SK-N-SH (cell line): ENCODE measurements around the gene MARCHF3. TPM values are rescaled to one million over a fixed set of nuclear protein-coding genes. Genes with fewer than 3 reads are reported as not detected.

Experiments
- CTCF ChIA-PET: fragments of 300-600, 350-600 bp; formaldehyde crosslinking; extraction: SDS; loops from one replicate; lab custom pipeline; 2021; lab: Yijun Ruan, JAX
- POLR2A ChIA-PET: fragments of 350-600 bp; sonication (Branson Sonifier 250); formaldehyde crosslinking; extraction: SDS; loops from one replicate; lab custom pipeline; 2020; ENCODE audit warnings: antibody characterized with exemption, inconsistent platforms; lab: Yijun Ruan, JAX
- DNase-seq: peaks from one replicate; pipeline ENCODE4 v3.0.0; 2012
- H2AFZ ChIP-seq: fragments of 200-600 bp; sonication (generic); 2 replicates; pipeline ENCODE4 v1.8.1; 2016; ENCODE audit warnings: antibody characterized with exemption, mild to moderate bottlenecking, low read depth
- H3F3A ChIP-seq: fragments of 200-600 bp; sonication (generic); replicated peaks from 2 replicates; pipeline ENCODE3; 2016; ENCODE audit warnings: antibody characterized with exemption, mild to moderate bottlenecking; ENCODE audit not compliant: insufficient read depth
- H3K27ac ChIP-seq, 2 experiments: fragments of 200-500 bp in 1 of 2; fragments of 200-600 bp in 1 of 2; sonication (Bioruptor generic) in 1 of 2; sonication (generic), shearing (Covaris generic) in 1 of 2; 2 replicates each; pipeline versions ENCODE4 v1.5.1 to v1.6.1; 2014 to 2016; ENCODE audit warnings: low read depth in 2 of 2, inconsistent platforms in 1 of 2, low read length in 1 of 2, mild to moderate bottlenecking in 1 of 2, mixed read lengths in 1 of 2
- H3K27me3 ChIP-seq: fragments of 200-600 bp; sonication (generic), shearing (Covaris generic); 2 replicates; pipeline ENCODE4 v1.6.1; 2016; ENCODE audit warnings: mixed run types; ENCODE audit not compliant: insufficient read depth
- H3K36me3 ChIP-seq, 2 experiments: fragments of 200-500 bp in 1 of 2; fragments of 200-600 bp in 1 of 2; sonication (Bioruptor generic) in 1 of 2; sonication (generic) in 1 of 2; replicated peaks in 1 of 2; 2 replicates each; pipeline versions ENCODE3 to v1.5.1; 2014 to 2016; ENCODE audit warnings: low read length in 1 of 2, mild to moderate bottlenecking in 1 of 2; ENCODE audit not compliant: insufficient read depth in 2 of 2, control insufficient read depth in 1 of 2
- H3K4me1 ChIP-seq, 2 experiments: fragments of 200-500 bp in 1 of 2; fragments of 200-600 bp in 1 of 2; sonication (Bioruptor generic) in 1 of 2; sonication (generic), shearing (Covaris generic) in 1 of 2; 2 replicates each; pipeline versions ENCODE4 v1.5.1 to v1.6.1; 2014 to 2016; ENCODE audit warnings: low read depth in 1 of 2, low read length in 1 of 2, mixed run types in 1 of 2; ENCODE audit not compliant: insufficient read depth in 2 of 2, control insufficient read depth in 1 of 2
- H3K4me2 ChIP-seq: fragments of 200-600 bp; sonication (generic), shearing (Covaris generic); 2 replicates; pipeline ENCODE4 v1.6.1; 2017; ENCODE audit warnings: mixed run types
- H3K4me3 ChIP-seq, 2 experiments: fragments of 200-500 bp in 1 of 2; fragments of 200-600 bp in 1 of 2; sonication (Bioruptor generic) in 1 of 2; sonication (generic), shearing (Covaris generic) in 1 of 2; 2 replicates each; pipeline versions ENCODE4 v1.5.1 to v1.8.1; 2014 to 2016; ENCODE audit warnings: low read depth in 2 of 2, inconsistent platforms in 1 of 2, low read length in 1 of 2, mild to moderate bottlenecking in 1 of 2, mixed read lengths in 1 of 2, moderate library complexity in 1 of 2
- H3K79me2 ChIP-seq: fragments of 200-600 bp; sonication (generic); 2 replicates; pipeline ENCODE4 v1.8.1; 2017; ENCODE audit warnings: mild to moderate bottlenecking; ENCODE audit not compliant: insufficient read depth
- H3K9ac ChIP-seq: fragments of 200-600 bp; sonication (generic); 2 replicates; pipeline ENCODE4 v1.6.1; 2017; ENCODE audit warnings: mixed run types
- H3K9me2 ChIP-seq: fragments of 200-600 bp; sonication (generic); 2 replicates; pipeline ENCODE4 v1.6.1; 2017; ENCODE audit warnings: mixed run types
- H3K9me3 ChIP-seq: fragments of 200-600 bp; sonication (generic); 2 replicates; pipeline ENCODE4 v1.6.1; 2017; ENCODE audit warnings: mixed run types, mild to moderate bottlenecking, moderate library complexity
- H4K20me1 ChIP-seq: fragments of 200-600 bp; sonication (generic); 2 replicates; pipeline ENCODE4 v1.6.1; 2017; ENCODE audit warnings: mild to moderate bottlenecking, mixed run types; ENCODE audit not compliant: insufficient read depth
- EP300 ChIP-seq, 2 experiments: IDR thresholded peaks; 2 replicates each; pipeline versions ENCODE4 v1.4.0 to v1.6.1; 2012; ENCODE audit warnings: borderline replicate concordance in 1 of 2, low read depth in 1 of 2, low read length in 1 of 2
- EZH2phosphoT487 ChIP-seq: fragments of 200-600 bp; sonication (generic); IDR thresholded peaks from 2 replicates; pipeline ENCODE4 v1.6.1; 2017; ENCODE audit warnings: low read depth, mixed run types, mild to moderate bottlenecking, antibody characterized with exemption, moderate library complexity, borderline replicate concordance
- FOSL2 ChIP-seq: IDR thresholded peaks from 2 replicates; pipeline ENCODE4 v1.4.0; 2012; ENCODE audit warnings: low read depth, mild to moderate bottlenecking, moderate library complexity, borderline replicate concordance
- MXI1 ChIP-seq: IDR thresholded peaks from 2 replicates; pipeline ENCODE4 v1.6.1; 2012; ENCODE audit warnings: mild to moderate bottlenecking, low read depth, low read length, improper control_type of control experiment
- NRF1 ChIP-seq: IDR thresholded peaks from 2 replicates; pipeline ENCODE4 v1.6.1; 2012; ENCODE audit warnings: low read depth, mild to moderate bottlenecking, low read length
- RCOR1 ChIP-seq: fragments of 150-350 bp; IDR thresholded peaks from 2 replicates; pipeline ENCODE4 v1.6.1; 2017; ENCODE audit warnings: antibody characterized with exemption, low read length
- RFX5 ChIP-seq: IDR thresholded peaks from 2 replicates; pipeline ENCODE4 v1.6.1; 2012; ENCODE audit warnings: mild to moderate bottlenecking, improper control_type of control experiment, low read length
- SIN3A ChIP-seq: IDR thresholded peaks from 2 replicates; pipeline ENCODE4 v1.6.1; 2012; ENCODE audit warnings: low read depth, mild to moderate bottlenecking, low read length, moderate library complexity, borderline replicate concordance
- TAF1 ChIP-seq: IDR thresholded peaks from 2 replicates; pipeline ENCODE4 v1.6.1; 2012; ENCODE audit warnings: low read depth, mild to moderate bottlenecking, low read length, moderate library complexity, borderline replicate concordance
- TCF12 ChIP-seq: IDR thresholded peaks from 2 replicates; pipeline ENCODE4 v1.4.0; 2012
- YY1 ChIP-seq: IDR thresholded peaks from 2 replicates; pipeline ENCODE4 v1.4.0; 2012; ENCODE audit warnings: low read depth, mild to moderate bottlenecking
- WGBS: methylation state at CpG from one replicate; pipeline ENCODE4 v1.1.6; 2017; ENCODE audit warnings: low lambda C conversion rate; 5-methylcytosine and 5-hydroxymethylcytosine counted together
- polyA plus RNA-seq, 3 experiments: library from polyadenylated mRNA; depleted of rRNA; stranded (reverse); fragments of >200 nt; gene quantifications; 2 replicates each; pipeline ENCODE4 v1.2.3, GENCODE V29; 2012
- TF ChIP-seq, protein P1 (sequence below): IDR thresholded peaks from 2 replicates; pipeline ENCODE4 v1.4.0; 2012; ENCODE audit warnings: low read depth, borderline replicate concordance
- TF ChIP-seq, protein P2 (sequence below): IDR thresholded peaks from 2 replicates; pipeline ENCODE4; 2012

The MARCHF3 gene
- polyA plus RNA-seq, 1 of the 3 experiments (the other 2 are of a cell fraction) = 21.5 TPM

DNA sequence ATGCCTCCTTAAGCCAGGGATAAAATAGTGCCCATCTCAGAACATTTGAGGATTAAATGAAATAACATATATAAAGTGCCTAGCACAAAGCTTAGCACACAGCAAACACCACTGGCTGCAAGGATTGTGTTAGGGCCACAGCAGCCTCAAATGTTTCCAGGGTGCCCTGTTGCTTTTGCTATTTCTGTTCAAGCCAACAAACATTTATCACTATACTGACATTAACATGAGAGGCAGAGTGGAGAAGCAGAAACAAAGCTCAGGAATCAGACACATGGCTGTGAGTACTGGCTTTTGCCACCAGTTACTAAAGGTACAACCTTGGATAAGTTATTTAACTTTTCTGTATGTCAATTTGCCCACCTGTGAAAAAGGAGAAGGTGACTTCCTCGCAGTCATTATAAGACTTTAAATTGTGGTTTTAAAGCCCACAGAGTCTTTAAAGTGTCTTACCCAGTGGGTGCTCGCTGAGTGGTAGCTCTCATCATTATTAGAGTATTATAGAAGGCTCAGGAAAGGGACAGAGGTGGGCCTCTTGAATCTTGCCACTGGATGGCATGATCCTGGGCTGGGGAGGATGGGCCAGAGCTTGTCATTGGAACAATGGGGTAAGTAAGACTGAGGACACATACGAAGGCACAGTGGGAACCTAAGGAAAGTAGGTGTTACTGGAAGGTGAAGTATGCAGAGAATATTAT is 98.2 kb downstream of the MARCHF3 start:
- CTCF ChIA-PET = interaction anchor here (0.6 kb wide), 1 partner anchor 255 kb away, joined by 3 read pairs; no protein-coding TSS in a partner anchor
- Histone ChIP-seq H3K27me3 (no peaks in the 10 kb centered on the region), H4K20me1 (no peaks in the 10 kb centered on the region), H3K4me2 (no peak overlapping the region), H3K79me2 (peaks cover 6% of the 10 kb centered on the region; the same call in 1 of the 2 replicates), H2AFZ (no peak overlapping the region), H3K4me3 (no peak overlapping the region), H3K9me3 (no peaks in the 10 kb centered on the region), H3F3A (no peaks in the 10 kb centered on the region), H3K27ac (no peak overlapping the region), H3K9me2 (no peaks in the 10 kb centered on the region), H3K36me3 (no peaks in the 10 kb centered on the region), H3K4me1 (peaks cover 0 to 5% of the 10 kb centered on the region in 2 experiments; a peak in 2 of 4 replicates), H3K9ac (no peak overlapping the region)
- no peak for DNase-seq
- POLR2A ChIA-PET = no interaction called here
- no peak for TF ChIP-seq RFX5
- no peak for TF ChIP-seq FOSL2
- TF ChIP-seq EZH2phosphoT487 = no peak
- no peak for TF ChIP-seq SIN3A
- TF ChIP-seq RCOR1 = no peak
- TF ChIP-seq TAF1 = no peak
- no peak for TF ChIP-seq TCF12
- TF ChIP-seq, protein P1, sequence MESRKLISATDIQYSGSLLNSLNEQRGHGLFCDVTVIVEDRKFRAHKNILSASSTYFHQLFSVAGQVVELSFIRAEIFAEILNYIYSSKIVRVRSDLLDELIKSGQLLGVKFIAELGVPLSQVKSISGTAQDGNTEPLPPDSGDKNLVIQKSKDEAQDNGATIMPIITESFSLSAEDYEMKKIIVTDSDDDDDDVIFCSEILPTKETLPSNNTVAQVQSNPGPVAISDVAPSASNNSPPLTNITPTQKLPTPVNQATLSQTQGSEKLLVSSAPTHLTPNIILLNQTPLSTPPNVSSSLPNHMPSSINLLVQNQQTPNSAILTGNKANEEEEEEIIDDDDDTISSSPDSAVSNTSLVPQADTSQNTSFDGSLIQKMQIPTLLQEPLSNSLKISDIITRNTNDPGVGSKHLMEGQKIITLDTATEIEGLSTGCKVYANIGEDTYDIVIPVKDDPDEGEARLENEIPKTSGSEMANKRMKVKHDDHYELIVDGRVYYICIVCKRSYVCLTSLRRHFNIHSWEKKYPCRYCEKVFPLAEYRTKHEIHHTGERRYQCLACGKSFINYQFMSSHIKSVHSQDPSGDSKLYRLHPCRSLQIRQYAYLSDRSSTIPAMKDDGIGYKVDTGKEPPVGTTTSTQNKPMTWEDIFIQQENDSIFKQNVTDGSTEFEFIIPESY = no peak
- TF ChIP-seq NRF1 = no peak
- TF ChIP-seq, protein P2, sequence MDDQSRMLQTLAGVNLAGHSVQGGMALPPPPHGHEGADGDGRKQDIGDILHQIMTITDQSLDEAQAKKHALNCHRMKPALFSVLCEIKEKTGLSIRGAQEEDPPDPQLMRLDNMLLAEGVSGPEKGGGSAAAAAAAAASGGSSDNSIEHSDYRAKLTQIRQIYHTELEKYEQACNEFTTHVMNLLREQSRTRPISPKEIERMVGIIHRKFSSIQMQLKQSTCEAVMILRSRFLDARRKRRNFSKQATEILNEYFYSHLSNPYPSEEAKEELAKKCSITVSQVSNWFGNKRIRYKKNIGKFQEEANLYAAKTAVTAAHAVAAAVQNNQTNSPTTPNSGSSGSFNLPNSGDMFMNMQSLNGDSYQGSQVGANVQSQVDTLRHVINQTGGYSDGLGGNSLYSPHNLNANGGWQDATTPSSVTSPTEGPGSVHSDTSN = no peak
- no peak for TF ChIP-seq MXI1
- 91% methylated on average over 3 of the region's 3 CpGs for whole genome bisulfite sequencing

DNA sequence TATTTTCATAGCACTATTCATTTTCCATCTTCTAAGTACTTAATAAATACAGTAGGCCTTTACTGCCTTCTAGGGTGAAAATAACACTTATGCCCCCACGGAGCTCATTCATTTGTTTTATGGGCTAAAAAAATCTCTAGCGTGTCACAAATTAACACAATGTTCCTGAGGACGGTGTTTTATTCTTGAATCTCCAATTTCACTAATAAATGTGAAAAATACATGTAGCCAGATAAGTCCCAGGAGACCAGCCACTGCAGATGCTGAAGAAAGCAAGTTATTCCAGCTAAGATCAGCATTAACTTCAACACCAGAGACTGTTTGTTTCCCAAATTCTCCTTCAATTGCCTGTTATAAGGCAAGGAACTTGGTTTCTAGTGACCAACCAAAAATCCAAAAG is 102.3 kb downstream of the MARCHF3 start:
- POLR2A ChIA-PET = no interaction called here
- Histone ChIP-seq H3K36me3 (no peaks in the 10 kb centered on the region), H3K9ac (no peak overlapping the region), H3K4me2 (no peak overlapping the region), H3K4me1 (no peaks in the 10 kb centered on the region; a peak in 1 of 4 replicates), H4K20me1 (no peaks in the 10 kb centered on the region), H3K9me2 (no peaks in the 10 kb centered on the region), H3K9me3 (no peaks in the 10 kb centered on the region), H3K4me3 (no peak overlapping the region), H3K79me2 (no peaks in the 10 kb centered on the region), H3K27ac (no peak overlapping the region), H3K27me3 (no peaks in the 10 kb centered on the region), H3F3A (no peaks in the 10 kb centered on the region), H2AFZ (no peak overlapping the region)
- no peak for TF ChIP-seq EP300 (IDR thresholded peaks at IDR 0.05; ENCODE audit: borderline replicate concordance in 1 of 2, low read depth in 1 of 2, low read length in 1 of 2)
- no peak for TF ChIP-seq MXI1
- no peak for TF ChIP-seq SIN3A
- no peak for TF ChIP-seq YY1
- no peak for DNase-seq
- WGBS = 92% methylated on average over 3 of the region's 3 CpGs
- CTCF ChIA-PET = no interaction called here
